ENCODE data around the gene CHST3. TPM values are rescaled to one million over a fixed set of nuclear protein-coding genes. Genes with fewer than 3 reads are reported as not detected.

CHST3 gene
- total RNA-seq, 1 experiment from 2014 or later: 44.6 TPM

DNA sequence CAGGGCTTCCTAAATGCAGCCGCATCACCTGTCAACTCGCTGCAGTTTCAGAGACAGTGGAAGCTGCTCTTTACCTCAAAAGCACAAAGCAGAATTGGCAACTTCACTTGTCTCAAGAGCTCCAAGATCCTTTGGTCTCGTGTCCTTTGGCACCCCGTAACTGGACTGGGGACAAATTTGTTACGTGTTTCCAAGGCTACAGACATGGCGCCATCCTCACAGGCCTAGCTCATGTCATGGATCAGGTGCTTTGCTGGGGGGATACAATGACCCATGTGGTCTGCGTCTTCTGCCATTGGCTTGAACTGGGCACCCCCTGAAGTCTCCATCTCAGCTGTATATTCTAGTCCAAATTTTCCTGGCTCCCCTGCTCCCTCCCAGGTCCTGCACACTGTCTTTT, 48.6 kb downstream of the CHST3 start:
- BruUV-seq (replicated peaks): TSS peak; percentile 44
- 0 out of 2 replicates have a peak, but pooled peaks cover 10% of the 10 kb centered on the region for H3K4me1 ChIP-seq (ENCODE audit: control insufficient read depth, insufficient read depth, low read length)
- no peak for DNase-seq (ENCODE audit: low read depth, low spot score)
- TF ChIP-seq CTCF (IDR thresholded peaks at IDR 0.05) (no peak), POLR2AphosphoS5 (IDR thresholded peaks at IDR 0.05; ENCODE audit: low read depth, low read length) (no peak), TCF7L2 (IDR thresholded peaks at IDR 0.05; ENCODE audit: low read depth, low read length) (no peak), SIN3A (IDR thresholded peaks at IDR 0.05; ENCODE audit: borderline replicate concordance, insufficient read depth, low read depth, low read length) (no peak)
- TF ChIP-seq, protein P1, sequence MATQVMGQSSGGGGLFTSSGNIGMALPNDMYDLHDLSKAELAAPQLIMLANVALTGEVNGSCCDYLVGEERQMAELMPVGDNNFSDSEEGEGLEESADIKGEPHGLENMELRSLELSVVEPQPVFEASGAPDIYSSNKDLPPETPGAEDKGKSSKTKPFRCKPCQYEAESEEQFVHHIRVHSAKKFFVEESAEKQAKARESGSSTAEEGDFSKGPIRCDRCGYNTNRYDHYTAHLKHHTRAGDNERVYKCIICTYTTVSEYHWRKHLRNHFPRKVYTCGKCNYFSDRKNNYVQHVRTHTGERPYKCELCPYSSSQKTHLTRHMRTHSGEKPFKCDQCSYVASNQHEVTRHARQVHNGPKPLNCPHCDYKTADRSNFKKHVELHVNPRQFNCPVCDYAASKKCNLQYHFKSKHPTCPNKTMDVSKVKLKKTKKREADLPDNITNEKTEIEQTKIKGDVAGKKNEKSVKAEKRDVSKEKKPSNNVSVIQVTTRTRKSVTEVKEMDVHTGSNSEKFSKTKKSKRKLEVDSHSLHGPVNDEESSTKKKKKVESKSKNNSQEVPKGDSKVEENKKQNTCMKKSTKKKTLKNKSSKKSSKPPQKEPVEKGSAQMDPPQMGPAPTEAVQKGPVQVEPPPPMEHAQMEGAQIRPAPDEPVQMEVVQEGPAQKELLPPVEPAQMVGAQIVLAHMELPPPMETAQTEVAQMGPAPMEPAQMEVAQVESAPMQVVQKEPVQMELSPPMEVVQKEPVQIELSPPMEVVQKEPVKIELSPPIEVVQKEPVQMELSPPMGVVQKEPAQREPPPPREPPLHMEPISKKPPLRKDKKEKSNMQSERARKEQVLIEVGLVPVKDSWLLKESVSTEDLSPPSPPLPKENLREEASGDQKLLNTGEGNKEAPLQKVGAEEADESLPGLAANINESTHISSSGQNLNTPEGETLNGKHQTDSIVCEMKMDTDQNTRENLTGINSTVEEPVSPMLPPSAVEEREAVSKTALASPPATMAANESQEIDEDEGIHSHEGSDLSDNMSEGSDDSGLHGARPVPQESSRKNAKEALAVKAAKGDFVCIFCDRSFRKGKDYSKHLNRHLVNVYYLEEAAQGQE (IDR thresholded peaks at IDR 0.05; ENCODE audit: insufficient read depth in 1 of 2, low read depth in 2 of 2, low read length in 1 of 2): no peak
- no peaks in the 10 kb centered on the region for H3K36me3 ChIP-seq (ENCODE audit: control insufficient read depth, insufficient read depth, low read length)
- no peak overlapping the region for H3K4me3 ChIP-seq (ENCODE audit: low read depth in 2 of 2, low read length in 2 of 2)
- intact Hi-C loops (cut with micrococcal nuclease; ENCODE audit: unreplicated experiment): no loop called here
- ATAC-seq: no peak
- H3K27ac ChIP-seq (ENCODE audit: low read length): no peak overlapping the region
- H3K27me3 ChIP-seq (ENCODE audit: control insufficient read depth, insufficient read depth, low read length): no peaks in the 10 kb centered on the region
- ChIA-PET CTCF (no interaction called here), POLR2A (no interaction called here)
- in situ Hi-C loops (cut with HindIII; ENCODE audit: low pct_unique_long_range_greater_than_20kb, low sequenced_read_pairs): no loop called here
- H3K9me3 ChIP-seq (ENCODE audit: control insufficient read depth, insufficient read depth, low read depth, low read length): no peaks in the 10 kb centered on the region

GRCh38 chr10:72013202-72013945, 49.2 kb downstream of the CHST3 start:
- DNase-seq (ENCODE audit: low read depth, low spot score) (no peak), ATAC-seq (no peak)
- ChIA-PET POLR2A (no interaction called here), CTCF (interaction anchor here (1.1 kb wide), 1 partner anchor 26 kb away, joined by 3 read pairs; no protein-coding TSS in a partner anchor)
- Histone ChIP-seq H3K9me3 (ENCODE audit: control insufficient read depth, insufficient read depth, low read depth, low read length) (no peaks in the 10 kb centered on the region), H3K4me3 (ENCODE audit: low read depth in 2 of 2, low read length in 2 of 2) (no peak overlapping the region), H3K4me1 (ENCODE audit: control insufficient read depth, insufficient read depth, low read length) (0 out of 2 replicates have a peak, but pooled peaks cover 10% of the 10 kb centered on the region), H3K36me3 (ENCODE audit: control insufficient read depth, insufficient read depth, low read length) (no peaks in the 10 kb centered on the region), H3K27me3 (ENCODE audit: control insufficient read depth, insufficient read depth, low read length) (no peaks in the 10 kb centered on the region), H3K27ac (ENCODE audit: low read length) (no peak overlapping the region)
- BruUV-seq (replicated peaks): no TSS peak
- intact Hi-C loops (cut with micrococcal nuclease; ENCODE audit: unreplicated experiment): no loop called here
- TF ChIP-seq CTCF (IDR thresholded peaks at IDR 0.05) (no peak), TCF7L2 (IDR thresholded peaks at IDR 0.05; ENCODE audit: low read depth, low read length) (no peak), SIN3A (IDR thresholded peaks at IDR 0.05; ENCODE audit: borderline replicate concordance, insufficient read depth, low read depth, low read length) (no peak), POLR2AphosphoS5 (IDR thresholded peaks at IDR 0.05; ENCODE audit: low read depth, low read length) (no peak)
- TF ChIP-seq, protein P1 (IDR thresholded peaks at IDR 0.05; ENCODE audit: insufficient read depth in 1 of 2, low read depth in 2 of 2, low read length in 1 of 2): no peak
- in situ Hi-C loops (cut with HindIII; ENCODE audit: low pct_unique_long_range_greater_than_20kb, low sequenced_read_pairs): no loop called here

Measured in Panc1 (cell line).